RWPE2 (cell line): Measurements from ENCODE around the gene FRMD5.
"Not testable (repeated sequence)": the region's sequence is repeated elsewhere in the genome, so short reads cannot be mapped to it uniquely, and the experiment has no call there.

ENCODE experiments used
- ATAC-seq: fragments of 200-7000 bp; cut with Tn5 transposase; 3 replicates; pipeline ENCODE4 v1.9.1; 2021; ENCODE audit warnings: low read depth
- DNase-seq: peaks from one replicate; pipeline ENCODE4 v3.0.0-alpha.2; 2020; ENCODE audit warnings: low spot score
- H3K27ac ChIP-seq: fragments of 450-650 bp; 2 replicates; pipeline ENCODE4 v1.5.1; 2017; ENCODE audit warnings: mild to moderate bottlenecking; ENCODE audit not compliant: poor library complexity, severe bottlenecking
- H3K27me3 ChIP-seq: fragments of 250-450 bp; sonication (Bioruptor Pico); 2 replicates; pipeline ENCODE4 v1.5.1; 2021; ENCODE audit warnings: mild to moderate bottlenecking, moderate library complexity; ENCODE audit not compliant: insufficient read depth, poor library complexity, severe bottlenecking
- H3K36me3 ChIP-seq: fragments of 250-450 bp; sonication (Bioruptor Pico); 2 replicates; pipeline ENCODE4 v1.5.1; 2020; ENCODE audit warnings: low read depth, mild to moderate bottlenecking, moderate library complexity
- H3K4me1 ChIP-seq: fragments of 250-450 bp; sonication (Bioruptor Pico); 2 replicates; pipeline ENCODE4 v1.5.1; 2021; ENCODE audit warnings: mild to moderate bottlenecking, moderate library complexity; ENCODE audit not compliant: insufficient read depth, poor library complexity, severe bottlenecking
- H3K4me3 ChIP-seq: fragments of 250-450 bp; sonication (Bioruptor Pico); 2 replicates; pipeline ENCODE4 v1.5.1; 2021; ENCODE audit warnings: mild to moderate bottlenecking, moderate library complexity; ENCODE audit not compliant: severe bottlenecking
- H3K9me3 ChIP-seq: fragments of 250-450 bp; sonication (Bioruptor Pico); 2 replicates; pipeline ENCODE4 v1.5.1; 2021; ENCODE audit warnings: mild to moderate bottlenecking, moderate library complexity; ENCODE audit not compliant: severe bottlenecking
- CTCF ChIP-seq: fragments of 450-650 bp; IDR thresholded peaks from one replicate; pipeline ENCODE4 v1.5.1; 2017; ENCODE audit warnings: mild to moderate bottlenecking, moderate library complexity; ENCODE audit not compliant: poor library complexity, severe bottlenecking

FRMD5 gene

GRCh38 chr15:44035781-44036699 is 159.0 kb downstream of the FRMD5 start:
- no peak for TF ChIP-seq CTCF
- H3K27ac ChIP-seq = peak overlapping the region; percentile 4
- no peak overlapping the region for H3K4me3 ChIP-seq
- H3K4me1 ChIP-seq = peaks cover 21% of the 10 kb centered on the region
- no peaks in the 10 kb centered on the region for H3K9me3 ChIP-seq
- H3K36me3 ChIP-seq = no peaks in the 10 kb centered on the region
- ATAC-seq (no peak), DNase-seq (no peak)
- no peaks in the 10 kb centered on the region for H3K27me3 ChIP-seq

GRCh38 chr15:44034933-44035624 is 160.0 kb downstream of the FRMD5 start:
- H3K27me3 ChIP-seq = no peaks in the 10 kb centered on the region
- no peak for DNase-seq
- ATAC-seq = peak; percentile 87
- TF ChIP-seq CTCF = no peak
- peaks cover 27% of the 10 kb centered on the region for H3K4me1 ChIP-seq
- H3K9me3 ChIP-seq = no peaks in the 10 kb centered on the region
- H3K4me3 ChIP-seq = no peak overlapping the region
- peak overlapping the region; percentile 4 for H3K27ac ChIP-seq
- H3K36me3 ChIP-seq = no peaks in the 10 kb centered on the region

GRCh38 chr15:44034334-44034733 is 160.7 kb downstream of the FRMD5 start:
- Histone ChIP-seq H3K36me3 (no peaks in the 10 kb centered on the region), H3K4me3 (no peak overlapping the region), H3K9me3 (no peaks in the 10 kb centered on the region), H3K4me1 (peaks cover 35% of the 10 kb centered on the region), H3K27ac (peak overlapping the region; percentile 4), H3K27me3 (no peaks in the 10 kb centered on the region)
- no peak for DNase-seq
- TF ChIP-seq CTCF = no peak
- ATAC-seq = no peak

- Histone ChIP-seq H3K4me1 (peaks cover 39% of the 10 kb centered on the region), H3K27me3 (no peaks in the 10 kb centered on the region), H3K36me3 (no peaks in the 10 kb centered on the region), H3K4me3 (no peak overlapping the region), H3K27ac (peak overlapping the region; percentile 4), H3K9me3 (no peaks in the 10 kb centered on the region)
- ATAC-seq (peak; percentile 39; the same call in 2 of the 3 replicates), DNase-seq (no peak)
- no peak for TF ChIP-seq CTCF
Observed at GRCh38 chr15:44033894-44034293, 161.2 kb downstream of the FRMD5 start.

GRCh38 chr15:44032820-44033219 is 162.3 kb downstream of the FRMD5 start:
- H3K9me3 ChIP-seq = not testable (repeated sequence)
- H3K4me1 ChIP-seq = peaks cover 48% of the 10 kb centered on the region

More at GRCh38 chr15:44032820-44033219, 162.3 kb downstream of the FRMD5 start:
- not testable (repeated sequence) for ATAC-seq, H3K36me3 ChIP-seq, H3K4me3 ChIP-seq, H3K27me3 ChIP-seq, H3K27ac ChIP-seq, DNase-seq
